Astrocyte of the spinal cord (primary cell): Measurements from ENCODE around the gene C3AR1.
"Not testable (repeated sequence)": the region's sequence is repeated elsewhere in the genome, so short reads cannot be mapped to it uniquely, and the experiment has no call there.

Experiments
- DNase-seq: peaks from one replicate; pipeline ENCODE4 v3.0.0; 2011; ENCODE audit warnings: low read depth, low spot score
- H3K4me3 ChIP-seq: 2 replicates; pipeline ENCODE4 v1.5.1; 2011; ENCODE audit warnings: low read depth, mild to moderate bottlenecking, low read length, moderate library complexity
- CTCF ChIP-seq: IDR thresholded peaks from 2 replicates; pipeline ENCODE4 v1.5.1; 2012; ENCODE audit warnings: low read depth, mild to moderate bottlenecking, low read length, inconsistent platforms
- in situ Hi-C: cut with HindIII; loops from 2 replicates; pipeline ENCODE4 v1.10.0; 2017; ENCODE audit warnings: low sequenced_read_pairs

C3AR1 gene

GRCh38 chr12:8036346-8036745 is 29.8 kb downstream of the C3AR1 start:
- in situ Hi-C loops = no loop called here
- no peak overlapping the region for H3K4me3 ChIP-seq
- DNase-seq = no peak
- TF ChIP-seq CTCF = no peak

GRCh38 chr12:8035440-8036010 is 30.6 kb downstream of the C3AR1 start:
- DNase-seq = no peak
- TF ChIP-seq CTCF = no peak
- H3K4me3 ChIP-seq = no peak overlapping the region
- in situ Hi-C loops = no loop called here

GRCh38 chr12:8034802-8035201 is 31.4 kb downstream of the C3AR1 start:
- no peak overlapping the region for H3K4me3 ChIP-seq
- no peak for TF ChIP-seq CTCF
- in situ Hi-C loops = no loop called here
- no peak for DNase-seq

- TF ChIP-seq CTCF = no peak
- peak; percentile 35 for DNase-seq
- in situ Hi-C loops = no loop called here
- H3K4me3 ChIP-seq = peak overlapping the region; percentile 93
Observed at GRCh38 chr12:8033153-8034044, 32.8 kb downstream of the C3AR1 start.

GRCh38 chr12:8032242-8033152 is 33.7 kb downstream of the C3AR1 start, which contains the start of gene FOXJ2:
TSS of gene FOXJ2 (plus strand) at chr12:8032716. CDS start at chr12:8039833, 7,117 bp downstream.
- H3K4me3 ChIP-seq = peak within 1 kb of the TSS; percentile 93
- in situ Hi-C loops = no loop called here
- peak; percentile 65 for DNase-seq
- peak; percentile 9 for TF ChIP-seq CTCF

- peak overlapping the region; percentile 93 for H3K4me3 ChIP-seq
- no peak for DNase-seq
- no peak for TF ChIP-seq CTCF
- in situ Hi-C loops = no loop called here
Observed at GRCh38 chr12:8031872-8032241, 34.3 kb downstream of the C3AR1 start.

GRCh38 chr12:8031017-8031416 is 35.1 kb downstream of the C3AR1 start:
- in situ Hi-C loops, DNase-seq, H3K4me3 ChIP-seq: not testable (repeated sequence)
